Retinal pigment epithelial cell (primary cell): ENCODE data around the gene OR10K1.
"Not testable (repeated sequence)": the region's sequence is repeated elsewhere in the genome, so short reads cannot be mapped to it uniquely, and the experiment has no call there.

ENCODE experiments used
- DNase-seq: peaks from one replicate; pipeline ENCODE4 v3.0.0-alpha.2; 2010; ENCODE audit warnings: low read depth
- H3K4me3 ChIP-seq: 2 replicates; pipeline ENCODE4 v1.5.1; 2011; ENCODE audit warnings: mild to moderate bottlenecking, low read length, control low read depth, moderate library complexity
- CTCF ChIP-seq: conservative IDR thresholded peaks from 2 replicates; pipeline ENCODE4 v1.5.1; 2011; ENCODE audit warnings: low read depth, low read length, control low read depth, inconsistent platforms

Gene OR10K1

DNA sequence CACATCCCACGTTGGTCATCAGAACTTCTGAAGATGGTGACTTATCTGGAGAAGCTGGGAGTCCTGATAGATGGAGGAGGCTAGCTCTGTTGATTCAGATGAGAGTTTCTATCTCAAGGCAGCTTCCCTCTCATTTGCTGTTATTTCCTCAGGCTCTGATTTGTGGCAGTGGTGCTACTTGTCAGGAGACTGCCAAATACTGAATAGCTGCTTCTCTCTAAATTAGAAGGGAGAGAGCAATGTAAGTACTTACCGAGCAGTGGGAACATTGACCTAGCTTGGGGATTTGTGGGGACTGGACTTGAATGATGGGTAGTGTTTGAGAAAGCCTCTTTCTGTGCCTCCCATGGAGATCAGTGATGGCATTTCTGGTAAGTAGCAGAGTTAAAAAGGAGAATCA lies at the start of gene OR10K1:
OR10K1 (plus strand) TSS at position 301 of the 400 bp plus-strand sequence. CDS start 3,728 bp downstream, outside the sequence.
- TF ChIP-seq CTCF = no peak
- H3K4me3 ChIP-seq = no peak within 1 kb of the TSS
- no peak for DNase-seq

- DNase-seq = no peak
- no peak overlapping the region for H3K4me3 ChIP-seq
- no peak for TF ChIP-seq CTCF
Observed at GRCh38 chr1:158414651-158415345, 46.8 kb upstream of the OR10K1 start.

GRCh38 chr1:158417586-158417985 lies 44.0 kb upstream of the OR10K1 start:
- DNase-seq = no peak
- H3K4me3 ChIP-seq = no peak overlapping the region
- TF ChIP-seq CTCF = no peak

DNA sequence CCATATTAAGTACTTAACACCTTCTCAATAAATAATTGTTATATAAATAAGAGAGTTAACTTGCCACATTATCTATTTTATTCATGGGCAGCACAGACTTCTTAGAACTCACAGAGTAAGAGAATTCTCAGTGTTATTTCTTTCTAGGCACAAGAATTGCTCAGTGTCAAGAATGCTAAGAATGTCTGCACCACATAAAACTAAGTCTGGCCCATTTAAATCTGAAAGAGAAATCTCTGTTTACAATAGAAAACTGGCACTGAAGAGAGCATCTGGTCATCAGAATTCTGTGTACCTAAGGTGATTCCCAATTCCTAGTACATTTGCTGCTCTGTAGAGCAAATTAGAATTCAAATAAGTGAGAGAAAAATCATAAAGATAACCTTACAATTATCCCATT lies 39.4 kb upstream of the OR10K1 start:
- no peak for TF ChIP-seq CTCF
- no peak for DNase-seq
- no peak overlapping the region for H3K4me3 ChIP-seq

DNA sequence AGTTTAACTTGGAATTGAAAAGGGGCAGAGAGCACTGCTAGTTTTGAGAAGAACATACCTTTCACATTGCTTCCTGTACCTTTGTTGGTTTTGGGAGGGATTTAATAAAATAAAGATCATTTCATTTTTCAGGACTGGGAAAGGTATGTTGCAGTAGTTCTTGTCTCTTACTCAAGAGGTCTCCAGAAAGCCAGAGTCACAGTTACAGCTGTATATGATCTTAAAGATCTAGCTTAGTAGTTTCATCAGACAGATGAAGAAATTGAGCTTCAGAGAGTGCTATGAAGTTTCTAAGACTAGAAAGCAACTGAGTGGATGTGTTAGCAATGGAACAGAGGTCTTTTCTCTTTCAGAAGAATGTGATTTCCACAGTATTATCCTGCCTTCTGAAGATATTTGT lies 36.6 kb upstream of the OR10K1 start:
- no peak for TF ChIP-seq CTCF
- no peak for DNase-seq

DNA sequence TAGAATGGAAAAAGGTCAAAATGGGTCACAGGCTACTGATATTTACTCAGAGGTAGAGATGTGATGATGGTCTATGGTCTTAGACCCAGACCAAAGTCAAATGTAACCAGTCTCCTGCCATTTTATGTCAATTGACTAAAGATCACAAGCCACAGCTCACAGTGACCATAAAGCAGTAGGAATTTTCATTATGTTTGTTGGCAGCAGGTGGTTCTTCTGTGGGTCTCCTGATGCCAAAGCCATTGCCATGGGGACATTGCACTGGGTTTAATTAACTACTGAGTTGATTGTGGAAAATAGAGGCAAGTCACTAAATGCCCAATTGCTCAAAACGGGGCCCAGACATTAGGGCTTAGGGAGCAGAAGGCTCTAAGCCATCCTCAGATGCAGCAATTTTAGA lies 35.5 kb upstream of the OR10K1 start, which contains the start of gene OR10K2:
OR10K2 (minus strand) TSS at position 101 of the 400 bp plus-strand sequence. CDS start 5,371 bp downstream, outside the sequence.
- TF ChIP-seq CTCF = no peak
- DNase-seq = no peak
- no peak within 1 kb of the TSS for H3K4me3 ChIP-seq

More for the DNA sequence above, 36.6 kb upstream of the OR10K1 start:
- no peak overlapping the region for H3K4me3 ChIP-seq

GRCh38 chr1:158430163-158430562 lies 31.5 kb upstream of the OR10K1 start:
- not testable (repeated sequence) for H3K4me3 ChIP-seq, DNase-seq

DNA sequence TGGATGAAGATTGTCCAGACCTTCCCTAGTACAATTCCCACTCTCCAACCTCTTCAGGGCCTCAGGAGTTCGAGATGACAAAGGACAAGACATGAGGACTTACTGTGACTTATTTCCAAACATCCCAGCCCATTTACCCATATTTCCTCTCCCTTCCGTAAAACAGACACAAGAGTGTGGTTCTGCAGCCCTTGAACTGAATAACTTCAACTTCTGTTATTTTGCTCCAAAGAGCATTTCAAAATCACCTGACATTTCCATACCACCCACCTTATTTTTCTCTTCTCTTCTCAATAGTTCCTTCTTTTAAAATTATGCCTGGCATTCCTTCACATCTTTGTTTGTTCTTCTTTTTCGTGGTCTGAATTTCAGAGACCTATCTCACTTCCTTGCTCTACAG lies 26.9 kb upstream of the OR10K1 start:
- no peak for TF ChIP-seq CTCF
- no peak for DNase-seq

More for the DNA sequence above, 26.9 kb upstream of the OR10K1 start:
- H3K4me3 ChIP-seq = no peak overlapping the region
